Measurements from ENCODE around the gene ATP5F1A.
"Not testable (repeated sequence)": the region's sequence is repeated elsewhere in the genome, so short reads cannot be mapped to it uniquely, and the experiment has no call there.

ATP5F1A gene

DNA sequence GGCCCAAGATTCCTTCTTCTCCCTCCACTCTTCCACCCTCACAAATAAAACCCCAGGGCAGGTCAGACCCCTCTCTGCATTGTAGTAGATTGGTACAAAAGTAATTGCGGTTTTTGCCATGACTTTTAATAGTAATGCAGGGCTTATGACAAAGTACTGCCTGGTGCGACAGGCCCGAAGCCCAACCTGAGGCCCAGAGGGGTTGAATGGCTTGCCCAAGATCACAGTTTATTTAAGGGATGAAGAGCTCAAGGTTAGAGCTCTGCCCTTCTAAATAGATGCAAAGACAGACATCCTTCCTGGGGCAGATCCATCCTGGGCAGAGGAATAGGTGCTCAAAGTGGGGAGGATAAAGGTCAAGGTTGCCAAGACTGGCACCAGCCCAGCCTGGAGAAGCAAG lies 25.1 kb downstream of the ATP5F1A start:
- DNase-seq, result no peak

DNA sequence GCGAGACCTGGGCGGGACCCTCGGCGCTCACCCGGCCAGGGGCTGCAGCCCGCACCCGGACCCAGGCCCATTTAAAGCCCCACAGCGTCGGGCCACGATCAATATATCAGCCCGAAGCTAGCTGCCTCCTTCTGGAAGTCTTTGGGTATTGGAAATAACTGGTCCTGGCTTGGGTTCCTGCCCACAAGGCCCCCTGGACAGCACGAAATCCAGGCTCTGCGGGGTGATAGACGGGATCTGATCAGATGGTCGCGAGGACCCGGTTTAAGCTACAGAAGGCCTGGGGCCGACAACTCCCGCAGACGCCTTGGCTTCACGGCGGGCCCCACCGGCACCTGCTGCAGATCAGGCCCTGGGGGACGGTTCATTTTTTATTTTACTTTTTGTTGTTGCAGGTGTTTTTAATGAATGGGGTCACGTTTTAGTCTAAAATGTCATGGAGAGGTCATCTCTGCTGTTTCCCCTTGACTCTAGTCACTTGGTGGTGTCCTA lies 25.7 kb downstream of the ATP5F1A start:
- DNase-seq, result no peak

DNA sequence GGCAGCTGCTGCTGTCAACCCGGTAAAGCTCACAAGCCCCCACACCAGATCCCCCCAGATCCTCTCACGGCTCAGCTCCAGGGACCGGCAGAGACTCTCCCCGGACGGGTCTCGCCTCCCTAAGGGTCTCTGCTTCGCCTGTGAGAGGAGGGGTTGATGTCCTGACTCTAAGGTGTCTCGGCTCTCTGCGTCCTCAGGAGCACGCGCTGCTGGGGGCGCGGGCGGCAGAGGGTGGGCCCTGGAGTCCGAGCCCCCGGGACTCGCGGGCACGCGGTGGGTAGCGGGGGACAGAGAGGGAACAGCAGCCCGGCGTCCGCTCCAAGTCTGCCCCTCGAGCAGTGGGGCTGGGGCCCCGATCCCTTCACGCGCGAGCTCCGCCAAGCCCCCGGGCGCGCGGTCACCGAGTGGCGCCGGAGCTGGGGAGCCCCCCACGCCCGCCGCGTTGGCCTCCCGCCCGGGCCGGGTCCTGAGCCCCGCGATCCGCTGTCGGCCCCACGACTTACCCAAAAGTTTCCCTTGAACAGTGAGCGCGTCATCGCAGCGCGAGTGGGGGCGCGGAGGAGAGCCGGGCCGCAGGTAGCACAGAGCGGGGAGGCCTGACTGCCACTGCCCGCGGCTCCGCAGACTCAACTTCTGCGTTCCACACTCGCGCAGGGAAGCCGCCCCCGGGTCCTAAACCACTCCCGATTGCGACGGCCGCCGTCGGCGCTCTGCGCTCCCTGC lies 26.3 kb downstream of the ATP5F1A start, which contains the start of gene PSTPIP2:
Gene PSTPIP2 (minus strand): TSS at position 608 of the 723 bp plus-strand sequence. CDS start 72 bp downstream, at position 536.
- peak; percentile 64 for DNase-seq

DNA sequence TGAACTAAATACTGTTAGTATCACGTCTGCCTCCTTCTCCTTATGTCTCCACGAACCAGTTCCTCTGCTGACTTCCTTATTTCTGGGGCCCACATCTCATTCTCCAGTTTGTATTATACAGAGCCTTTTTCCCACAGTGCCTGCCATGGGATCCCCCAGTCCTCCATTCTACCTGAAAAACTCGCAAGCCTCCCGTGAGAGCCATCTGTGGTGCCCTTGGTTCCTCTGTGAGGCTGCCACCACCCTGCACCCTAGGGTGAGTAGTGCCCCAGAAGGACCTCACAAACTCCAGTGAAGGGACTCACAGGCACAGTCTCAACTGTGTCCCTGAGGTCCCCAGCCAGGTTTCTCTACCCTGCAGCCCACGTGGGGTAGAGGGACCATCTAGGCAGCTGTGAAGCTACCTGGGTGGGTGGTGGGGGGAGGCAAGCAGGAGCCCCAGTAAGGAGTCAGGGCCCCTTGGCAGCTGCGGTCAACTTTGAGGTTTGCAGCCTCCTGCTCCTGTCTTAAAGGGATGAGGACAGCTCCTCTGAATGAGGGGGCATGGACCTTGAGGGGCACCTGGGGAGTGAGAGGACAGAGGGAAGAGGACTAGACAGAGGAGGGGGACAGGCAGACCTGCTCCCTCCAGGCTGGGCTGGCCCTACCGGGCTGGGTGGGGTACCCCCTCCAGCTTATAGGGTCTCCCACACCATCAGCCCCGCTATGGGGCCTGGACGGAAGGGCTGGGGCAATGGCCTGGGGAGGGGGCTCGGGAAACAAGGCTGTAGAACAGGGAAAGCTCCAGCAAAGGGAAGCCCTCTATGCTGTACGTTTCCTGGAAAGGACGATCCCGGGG lies 27.1 kb downstream of the ATP5F1A start:
- DNase-seq, result no peak

DNA sequence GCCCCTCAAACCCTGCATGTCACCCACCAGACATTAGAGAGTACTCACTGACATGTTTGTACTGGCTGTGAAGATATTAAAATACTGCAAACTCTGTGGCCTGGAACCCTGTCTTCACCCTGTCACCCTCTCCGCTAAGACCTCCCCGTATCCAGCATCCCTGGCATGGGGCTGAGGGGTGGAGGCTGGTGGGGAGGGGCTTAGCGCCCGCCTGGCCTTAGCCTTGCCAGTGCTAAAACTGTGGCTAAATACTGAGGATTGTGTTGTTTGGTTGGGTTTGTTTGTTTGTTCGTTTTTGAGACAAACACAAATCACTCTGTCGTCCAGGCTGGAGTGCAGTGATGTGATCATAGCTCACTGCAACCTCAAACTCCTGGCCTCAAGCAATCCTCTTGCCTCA lies 27.9 kb downstream of the ATP5F1A start:
- DNase-seq, result no peak

DNA sequence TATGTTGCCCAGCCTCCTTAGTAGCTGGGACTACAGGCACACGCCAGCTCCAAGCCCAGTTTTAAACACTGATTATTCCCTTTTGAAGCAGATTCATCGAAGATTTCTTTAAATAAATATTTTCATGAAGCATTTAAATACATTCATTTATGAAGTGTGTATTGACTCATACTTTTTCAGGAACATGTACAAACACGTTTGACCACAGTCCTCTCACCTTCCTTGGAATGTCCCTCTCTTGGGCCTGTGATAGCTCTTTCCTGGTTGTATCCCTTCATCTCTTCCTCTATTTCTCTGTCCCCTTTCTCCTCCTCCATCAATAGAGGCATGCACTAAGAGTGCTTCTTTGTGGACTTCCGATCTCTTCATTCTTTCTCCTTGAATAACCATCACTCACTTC lies 28.6 kb downstream of the ATP5F1A start:
- DNase-seq, result peak; percentile 17

DNA sequence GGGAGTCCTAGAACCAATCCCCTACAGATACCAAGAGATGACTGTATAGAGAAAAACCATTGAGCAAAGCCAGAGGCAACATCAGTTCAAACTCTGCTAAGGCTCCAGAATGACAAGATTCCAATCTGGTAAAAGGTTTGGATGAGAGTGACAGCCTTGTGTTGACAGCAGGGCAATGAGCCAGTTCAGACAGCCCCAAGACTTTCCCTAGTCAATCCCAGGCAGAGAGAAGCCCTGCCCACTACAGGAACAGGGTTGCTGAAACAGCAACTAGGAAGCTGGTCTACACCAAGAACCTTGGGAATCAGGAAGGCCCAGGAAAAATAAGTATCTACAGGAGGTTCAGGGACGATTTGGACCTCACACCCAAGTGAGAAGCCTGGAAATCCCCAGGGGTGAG lies 29.3 kb downstream of the ATP5F1A start:
- DNase-seq, result no peak

DNA sequence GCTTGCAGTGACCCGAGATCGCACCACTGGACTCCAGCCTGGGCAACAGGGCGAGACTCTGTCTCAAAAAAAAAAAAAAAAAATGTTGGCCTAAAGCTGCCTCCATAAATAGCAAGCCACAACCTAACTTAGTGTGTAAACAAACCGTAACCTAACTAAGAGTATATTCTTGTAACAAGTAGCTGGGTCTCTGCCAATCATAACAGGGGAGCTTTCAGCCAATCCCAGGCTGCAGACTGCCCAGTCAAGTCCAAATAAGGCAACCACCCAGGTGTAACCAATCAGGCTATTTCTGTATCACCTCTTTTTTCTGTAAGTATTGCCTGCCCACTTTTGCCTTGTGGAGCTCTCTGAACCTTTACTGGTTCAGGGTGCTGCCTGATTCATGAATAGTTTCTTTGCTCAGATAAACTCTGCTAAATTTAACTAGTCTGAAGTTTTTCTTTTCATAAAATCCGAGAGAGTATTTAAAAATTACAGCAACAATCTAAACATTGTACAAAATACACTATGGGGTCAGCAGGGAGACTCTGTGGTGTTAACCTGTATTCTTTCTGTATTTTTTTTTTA lies 30.6 kb downstream of the ATP5F1A start:
- peak; percentile 37 for DNase-seq

DNA sequence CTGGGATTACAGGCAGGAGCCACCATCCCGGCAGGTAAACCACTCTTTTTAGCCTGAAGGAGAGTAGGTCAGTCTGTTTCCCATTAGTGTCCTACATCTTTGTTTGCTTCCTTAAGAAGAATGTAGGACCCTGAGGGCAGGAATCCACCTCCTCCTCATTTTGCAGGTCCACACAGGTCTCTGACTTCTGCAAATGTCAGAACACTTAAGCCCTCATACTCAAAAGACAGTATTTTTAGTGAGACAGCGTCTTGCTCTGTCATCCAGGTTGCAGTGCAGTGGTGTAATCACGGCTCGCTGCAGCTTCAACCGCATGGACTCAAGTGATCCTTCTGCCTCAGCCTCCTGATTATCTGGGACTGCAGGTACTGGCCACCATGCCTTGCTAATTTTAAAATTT lies 35.3 kb downstream of the ATP5F1A start:
- DNase-seq, result no peak

DNA sequence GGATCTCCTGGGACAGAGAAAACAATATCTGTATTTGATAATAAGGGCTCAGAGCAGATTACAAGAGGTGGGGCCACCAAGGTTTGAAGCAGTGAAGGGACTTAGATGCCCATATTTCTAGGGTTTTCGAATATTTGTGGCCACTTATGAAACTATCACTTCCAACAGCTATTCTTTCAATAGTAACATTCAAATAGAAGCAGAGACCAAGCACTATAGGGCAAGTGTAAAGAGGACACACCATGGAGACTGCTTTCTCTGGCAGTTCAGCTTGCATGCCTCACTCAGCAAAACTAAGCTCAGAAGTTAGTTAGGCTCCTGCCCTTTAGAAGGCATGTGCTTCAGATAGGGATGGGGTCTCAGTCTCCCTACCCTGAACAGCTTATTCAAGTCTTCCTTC lies 36.3 kb downstream of the ATP5F1A start:
- DNase-seq, result no peak

DNA sequence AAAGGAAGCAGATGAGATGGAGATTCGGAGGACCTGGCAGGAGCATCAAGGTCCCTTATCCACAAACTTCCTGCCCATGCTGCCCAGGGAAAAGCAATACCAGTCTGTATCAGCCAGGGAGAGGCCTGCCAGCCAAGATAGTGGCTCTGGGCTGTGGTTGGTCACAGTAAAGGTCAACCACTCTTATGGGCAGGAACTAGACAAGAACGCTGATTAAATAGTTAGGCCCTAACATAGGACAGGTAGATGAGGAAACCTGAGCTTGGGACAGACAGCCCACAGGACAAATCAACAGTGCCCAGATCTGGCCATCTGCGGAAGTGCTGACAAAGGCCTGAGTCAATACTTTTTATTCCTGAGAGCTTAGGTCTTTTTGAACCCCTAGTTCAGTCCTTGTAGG lies 36.7 kb downstream of the ATP5F1A start:
- DNase-seq, result no peak

DNA sequence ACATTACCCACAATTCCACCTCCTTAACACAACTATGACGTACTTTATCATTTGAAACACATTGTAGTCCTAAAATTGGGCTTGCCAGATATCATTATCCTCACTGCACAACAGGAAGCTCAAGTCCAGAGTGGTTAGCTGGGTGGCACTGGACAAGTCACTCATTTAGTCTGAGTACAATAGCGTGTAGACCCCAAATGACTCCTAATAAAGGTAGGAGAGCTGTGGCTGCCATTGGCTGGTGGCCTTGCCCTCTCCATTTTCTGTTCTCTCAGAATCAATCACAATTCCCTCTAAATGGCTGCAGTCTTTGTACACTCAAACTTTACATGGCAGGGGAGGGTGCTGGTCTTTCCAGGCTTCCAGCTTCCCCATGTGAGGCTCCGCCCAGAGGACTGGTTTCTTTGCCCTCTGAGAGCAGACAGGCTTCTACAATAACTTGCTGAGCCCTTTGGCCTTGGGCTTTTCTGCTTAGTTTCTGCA lies 37.7 kb downstream of the ATP5F1A start:
- no peak for DNase-seq

DNA sequence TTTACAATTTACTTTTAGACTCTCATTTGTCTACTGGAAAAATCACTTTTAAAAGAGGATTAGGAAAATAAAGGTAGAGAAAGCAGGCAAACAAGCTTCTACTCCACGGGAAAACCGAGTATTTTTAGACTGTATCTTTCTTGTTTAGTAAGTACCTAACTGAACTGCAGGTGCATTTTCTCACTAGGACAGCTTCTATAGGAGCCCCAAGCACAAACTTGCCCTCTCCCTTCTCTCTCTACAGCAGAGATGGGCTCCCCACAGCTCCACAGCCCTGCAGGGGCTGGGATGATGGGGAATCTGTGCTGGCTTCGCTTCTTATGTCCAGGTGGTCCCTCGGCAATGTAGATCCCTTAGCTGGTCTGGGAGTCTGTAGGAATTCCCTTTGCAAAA lies 42.3 kb downstream of the ATP5F1A start:
- no peak for DNase-seq

DNA sequence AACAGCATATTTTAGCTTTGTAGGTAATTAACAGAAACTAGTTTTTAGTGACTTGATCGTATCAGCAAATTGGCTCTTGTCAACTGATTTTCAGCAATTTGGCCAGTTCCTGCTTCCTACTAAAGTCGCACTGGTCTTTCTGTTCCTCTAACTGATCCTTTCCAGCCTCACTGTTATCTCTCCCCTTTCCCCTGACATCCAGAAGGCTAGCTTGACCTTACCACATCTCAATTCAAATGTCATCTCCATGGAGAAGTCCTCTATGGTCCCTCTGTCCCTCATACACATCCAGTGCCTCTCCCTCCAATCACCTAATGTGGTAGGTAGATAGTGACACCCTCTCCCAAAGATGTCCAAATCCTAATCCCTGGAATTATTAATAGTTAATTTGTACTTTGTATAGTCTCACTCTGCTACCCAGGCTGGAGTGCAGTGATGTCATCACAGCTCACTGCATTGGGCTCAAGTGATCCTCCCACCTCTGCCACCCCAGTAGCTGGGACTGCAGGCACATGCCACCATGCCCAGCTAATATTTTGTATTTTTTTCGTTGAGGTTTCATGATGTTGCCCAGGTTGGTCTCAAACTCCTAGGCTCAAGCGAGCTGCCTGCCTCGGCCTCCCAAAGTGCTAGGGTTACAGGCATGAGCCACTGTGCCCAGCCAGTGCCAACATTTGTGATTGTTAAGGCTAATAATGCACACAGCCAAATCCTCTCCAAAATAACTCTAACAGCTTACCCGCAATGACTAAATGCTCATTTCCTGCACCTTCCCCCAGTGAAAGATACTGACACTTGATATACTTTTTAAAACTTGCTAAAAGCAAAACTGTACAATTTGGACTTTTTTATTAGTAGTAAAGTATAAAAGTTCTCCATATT lies 42.9 kb downstream of the ATP5F1A start:
- no peak for DNase-seq

DNA sequence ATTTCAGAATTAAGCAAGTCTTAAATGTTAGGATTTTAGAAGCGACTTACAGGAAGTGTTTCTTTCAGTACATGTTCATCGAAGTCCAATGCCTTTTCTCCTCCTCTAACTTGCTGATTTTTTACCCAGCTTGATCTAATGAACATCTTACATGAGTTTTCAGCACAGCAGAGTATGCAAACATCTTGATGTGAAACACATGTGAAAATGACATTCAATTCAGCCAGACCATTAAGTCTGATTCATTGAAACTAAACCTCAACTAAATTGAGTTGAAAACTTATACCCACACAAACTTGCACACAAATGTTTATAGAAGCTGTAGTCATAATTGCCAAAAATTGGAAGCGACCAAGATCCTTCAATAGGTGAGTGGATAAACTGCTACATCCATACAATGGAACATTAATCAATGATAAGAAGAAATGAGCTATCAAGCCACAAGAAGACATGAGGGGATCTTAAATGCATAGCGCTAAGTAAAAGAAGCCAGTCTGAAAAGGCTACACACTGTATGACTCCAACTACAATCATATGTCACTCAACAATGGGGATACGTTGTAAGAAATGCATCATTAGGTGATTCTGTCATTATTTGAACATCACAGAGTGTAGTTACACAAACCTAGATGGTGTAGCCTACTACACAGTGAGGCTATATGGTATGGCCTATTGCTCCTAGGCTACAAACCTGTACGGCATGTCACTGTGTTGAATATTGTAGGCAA lies 44.6 kb downstream of the ATP5F1A start:
- DNase-seq, result peak; percentile 75

DNA sequence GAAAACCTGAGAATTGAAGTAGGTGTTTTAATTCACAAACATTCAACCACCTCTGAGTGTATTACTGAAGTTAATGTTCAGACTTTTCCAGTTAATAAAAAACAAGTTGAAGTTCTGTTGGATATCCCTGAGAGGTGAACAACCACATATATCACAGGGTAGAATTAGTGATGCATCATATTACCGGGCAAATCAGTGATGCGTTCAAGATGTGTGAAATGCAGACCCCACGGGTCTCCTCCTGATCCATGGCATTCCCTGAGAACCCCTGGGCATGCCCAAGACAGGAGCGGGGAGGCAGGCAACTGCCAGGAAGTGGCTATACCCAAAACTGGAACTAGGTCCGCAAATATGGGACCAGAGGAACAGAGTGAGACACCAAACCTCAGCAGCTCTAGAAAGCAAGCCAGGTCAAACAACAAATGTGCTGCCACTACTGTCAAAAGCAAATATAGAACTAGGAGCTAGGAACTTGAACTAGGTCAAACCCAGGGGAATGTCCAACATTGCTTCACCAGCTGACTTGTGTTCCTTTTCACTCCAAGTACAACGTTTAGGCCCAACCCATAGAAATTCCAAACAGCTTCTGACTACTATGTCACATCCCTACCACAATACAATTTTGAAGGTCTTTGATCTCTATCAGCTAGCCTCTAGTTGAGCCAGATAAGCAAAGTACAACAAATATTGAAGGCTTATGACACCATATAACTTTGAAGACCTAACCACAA lies 46.2 kb downstream of the ATP5F1A start:
- DNase-seq, result peak; percentile 39

DNA sequence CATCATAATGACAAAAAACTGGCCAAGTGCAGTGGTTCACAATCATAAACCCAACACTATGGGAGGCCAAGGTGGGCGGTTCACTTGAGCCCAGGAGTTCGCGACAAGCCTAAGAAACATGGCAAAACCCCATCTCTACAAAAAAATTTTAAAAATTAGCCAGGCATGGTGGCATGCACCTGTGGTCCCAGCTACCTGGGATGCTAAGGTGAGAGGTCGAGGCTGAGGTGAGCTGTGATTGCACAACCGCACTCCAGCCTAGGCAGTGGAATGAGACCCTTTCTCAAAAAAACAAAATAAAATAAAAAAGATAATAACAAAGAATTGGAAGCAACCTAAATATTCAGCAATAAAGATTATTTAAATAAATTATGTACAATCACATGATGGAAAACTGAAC lies 47.8 kb downstream of the ATP5F1A start:
- no peak for DNase-seq

DNA sequence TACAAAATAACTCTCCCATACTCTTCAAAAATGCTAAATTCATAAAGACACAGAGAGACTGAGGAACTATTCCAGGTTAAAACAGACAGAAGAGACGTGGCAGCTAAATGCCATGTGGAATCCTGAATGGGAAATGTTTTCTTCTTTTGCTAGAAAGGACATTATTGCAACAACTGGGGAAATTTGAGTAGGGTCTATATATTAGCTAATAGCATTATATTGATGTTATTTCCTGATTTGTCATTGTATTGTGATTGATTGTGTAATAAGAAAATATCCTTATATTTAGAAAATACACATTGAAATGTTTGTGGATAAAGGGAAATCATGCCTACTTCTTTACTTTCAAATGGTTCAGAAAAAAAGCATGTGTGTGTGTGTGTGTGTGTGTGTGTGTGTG lies 49.5 kb downstream of the ATP5F1A start:
- no peak for DNase-seq

DNA sequence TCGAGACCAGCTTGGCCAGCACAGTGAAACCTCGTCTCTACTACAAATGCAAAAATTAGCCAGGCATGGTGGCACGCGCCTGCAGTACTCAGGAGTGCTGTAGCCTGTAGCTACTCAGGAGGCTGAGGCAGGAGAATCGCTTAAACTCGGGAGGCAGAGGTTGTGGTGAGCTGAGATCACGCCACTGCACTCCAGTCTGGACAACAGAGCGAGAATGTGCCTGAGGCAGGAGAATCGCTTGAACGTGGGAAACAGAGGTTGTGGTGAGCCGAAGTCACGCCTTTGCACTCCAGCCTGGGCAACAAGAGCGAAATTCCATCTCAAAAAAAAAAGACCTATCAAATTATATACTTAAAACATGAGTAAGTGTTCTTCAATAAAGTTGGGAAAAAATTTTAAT lies 50.7 kb downstream of the ATP5F1A start:
- not testable (repeated sequence) for DNase-seq

DNA sequence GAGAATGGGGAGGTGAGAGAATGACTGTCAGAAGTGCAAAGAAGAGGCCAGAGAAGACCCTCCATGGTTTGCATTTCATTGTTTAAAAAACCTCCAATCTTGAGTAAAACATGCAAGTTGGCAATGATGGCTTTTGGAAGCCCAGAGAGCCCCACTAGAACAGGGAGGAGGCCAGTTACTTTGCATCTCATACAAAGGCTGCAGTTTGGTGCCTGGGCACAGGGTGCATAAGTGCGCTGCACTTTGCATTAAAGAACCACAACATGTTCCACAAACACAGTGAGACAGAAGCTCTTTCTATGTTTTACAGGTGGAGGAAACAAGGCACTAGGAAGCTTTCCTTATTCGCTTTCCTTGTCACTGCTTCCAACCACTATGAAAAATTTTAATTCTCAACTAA lies 51.4 kb downstream of the ATP5F1A start:
- no peak for DNase-seq

DNA sequence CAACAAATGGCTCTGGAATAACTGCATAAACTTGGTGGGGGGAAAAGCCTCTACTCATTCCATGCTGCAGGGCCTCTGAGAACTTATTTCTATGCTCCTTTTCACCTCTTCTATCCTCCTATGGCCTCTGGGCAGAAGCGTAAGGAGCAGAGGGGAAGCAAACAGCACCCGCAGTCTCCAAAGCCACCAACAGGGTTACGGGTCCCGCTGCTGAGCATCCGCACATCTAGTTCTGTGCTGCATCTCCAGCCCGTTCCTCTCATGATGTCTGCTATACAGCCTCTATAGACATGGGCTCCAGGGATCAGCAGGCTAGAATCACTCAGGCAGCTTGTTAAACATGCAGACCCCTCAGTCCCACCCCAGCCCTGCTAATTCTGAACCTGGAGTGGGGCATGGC lies 52.0 kb downstream of the ATP5F1A start:
- no peak for DNase-seq

Measured in fibroblast of skin of right biceps (primary cell).